ENCODE results near the gene ANKH.

Gene ANKH

DNA sequence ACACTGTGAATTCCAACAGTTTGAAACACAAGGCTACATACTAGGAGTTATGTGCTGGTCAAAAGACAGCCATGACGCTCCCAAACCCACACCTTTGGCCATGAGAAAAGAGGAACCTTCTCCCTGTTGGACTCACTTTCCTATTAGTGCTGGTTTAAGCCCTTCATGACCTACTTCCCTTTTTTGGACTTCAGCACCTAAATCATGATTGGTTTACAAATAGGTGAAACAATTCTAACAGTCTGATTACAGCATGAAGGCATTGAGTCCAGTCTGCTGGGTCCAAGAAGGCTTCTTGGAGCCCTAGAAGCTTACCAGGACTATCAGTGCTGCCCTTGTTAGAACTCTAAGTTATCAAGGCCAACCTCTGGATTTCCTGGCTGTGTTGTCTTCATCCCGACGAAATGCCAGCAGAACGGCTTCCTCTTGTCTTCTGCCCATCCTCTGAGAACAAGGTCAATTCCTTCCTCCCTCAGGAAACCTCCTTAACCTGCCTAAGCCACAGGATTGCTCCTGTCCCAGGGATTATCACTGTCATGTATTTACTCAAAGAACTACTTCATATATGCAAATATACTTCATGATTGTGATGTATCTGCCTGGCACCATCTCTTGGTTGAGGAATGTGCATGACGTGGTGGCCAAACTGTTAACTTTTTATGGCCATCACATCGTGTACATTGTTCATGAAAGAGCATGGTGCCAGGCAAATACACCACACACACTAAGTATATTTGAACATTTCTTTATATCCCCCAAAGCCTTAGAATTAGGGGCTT lies 83.6 kb downstream of the ANKH start:
- no peak for DNase-seq

DNA sequence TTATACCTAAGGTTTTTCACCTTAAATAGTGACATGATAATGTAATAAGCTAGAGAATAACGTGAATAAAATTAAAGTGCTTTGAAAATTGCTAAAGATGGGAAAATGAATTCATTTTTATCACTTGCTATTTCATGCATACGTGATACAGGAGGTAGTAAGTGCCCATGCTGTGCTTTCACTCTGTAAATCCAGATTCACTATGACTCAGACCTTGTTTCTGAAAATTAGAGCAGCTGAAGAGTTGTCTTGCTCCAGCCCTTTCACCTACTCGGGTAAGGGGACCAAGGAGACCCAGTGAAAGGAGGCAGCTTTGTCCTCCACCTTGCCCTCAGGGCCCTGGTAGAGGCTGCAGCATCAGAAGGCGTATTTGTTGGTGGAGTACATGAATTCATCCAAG lies 87.9 kb downstream of the ANKH start:
- DNase-seq = no peak

- DNase-seq = no peak
Observed at GRCh38 chr5:14782591-14782990, 89.0 kb downstream of the ANKH start.

- DNase-seq = no peak
Observed at GRCh38 chr5:14781106-14781505, 90.5 kb downstream of the ANKH start.

- DNase-seq = no peak
Observed at GRCh38 chr5:14779975-14780374, 91.6 kb downstream of the ANKH start.

- DNase-seq = no peak
Observed at GRCh38 chr5:14778792-14779070, 92.8 kb downstream of the ANKH start.

DNA sequence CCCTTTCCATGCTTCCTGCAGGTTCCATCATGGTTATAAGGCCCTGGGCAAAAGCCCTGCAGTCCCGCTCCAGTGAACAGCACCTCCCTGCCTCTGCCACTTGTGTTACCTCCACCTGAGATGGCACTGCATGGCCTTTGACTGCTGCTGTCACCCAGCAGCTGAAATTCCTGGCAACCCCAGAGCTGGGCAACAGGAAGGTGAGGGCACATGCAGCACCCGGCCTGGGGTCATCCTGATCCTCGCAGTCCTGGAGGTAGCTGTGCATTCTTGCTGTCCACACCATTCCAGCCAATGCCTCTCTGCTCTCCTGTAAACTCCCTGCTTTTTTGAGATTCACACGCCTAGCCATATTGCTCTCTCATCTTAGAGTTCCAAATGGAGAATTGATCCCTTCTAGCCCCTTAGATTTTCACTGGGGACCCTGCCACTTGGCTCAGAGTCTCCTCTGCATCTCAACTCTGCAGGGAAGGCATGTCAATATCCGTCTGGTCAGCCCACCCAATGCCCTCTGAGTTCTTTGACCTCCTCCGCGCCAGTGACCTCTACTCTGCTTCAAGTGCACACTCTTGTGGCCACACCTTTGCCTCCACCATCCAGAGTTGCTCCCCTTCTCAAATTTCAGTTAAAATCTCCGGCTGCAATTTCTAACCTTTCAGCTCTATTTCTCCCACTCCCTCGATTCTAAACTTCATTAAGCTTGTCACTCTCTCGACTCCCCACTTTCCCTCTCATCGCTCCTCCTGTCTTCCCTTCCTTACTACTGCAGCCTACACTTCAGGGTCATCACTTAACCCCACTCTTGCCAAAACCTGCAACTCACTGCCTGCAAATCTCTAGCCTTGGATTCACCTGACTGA lies 93.4 kb downstream of the ANKH start:
- no peak for DNase-seq

- no peak for DNase-seq
Observed at GRCh38 chr5:14777187-14777586, 94.4 kb downstream of the ANKH start.

DNA sequence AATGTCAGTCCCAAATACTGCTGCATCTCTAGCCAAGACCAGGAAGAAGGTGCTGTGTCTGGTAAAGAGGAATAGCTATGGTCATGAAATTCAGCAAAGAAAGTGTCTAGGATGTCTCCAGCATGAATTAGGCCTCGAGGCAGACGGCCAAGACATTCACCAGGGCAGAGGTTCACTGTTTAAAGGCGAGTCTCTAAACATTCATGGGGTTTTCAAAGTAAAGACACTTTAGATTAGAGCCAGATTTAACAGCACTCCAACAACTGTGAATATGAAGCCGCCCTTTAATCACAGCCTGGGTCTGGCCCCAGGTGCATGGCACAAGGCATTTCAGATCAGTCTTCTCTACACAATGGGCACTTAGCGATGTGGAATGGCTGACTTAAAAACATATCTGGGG lies 95.0 kb downstream of the ANKH start:
- no peak for DNase-seq

GRCh38 chr5:14775857-14776256 lies 95.7 kb downstream of the ANKH start:
- no peak for DNase-seq

DNA sequence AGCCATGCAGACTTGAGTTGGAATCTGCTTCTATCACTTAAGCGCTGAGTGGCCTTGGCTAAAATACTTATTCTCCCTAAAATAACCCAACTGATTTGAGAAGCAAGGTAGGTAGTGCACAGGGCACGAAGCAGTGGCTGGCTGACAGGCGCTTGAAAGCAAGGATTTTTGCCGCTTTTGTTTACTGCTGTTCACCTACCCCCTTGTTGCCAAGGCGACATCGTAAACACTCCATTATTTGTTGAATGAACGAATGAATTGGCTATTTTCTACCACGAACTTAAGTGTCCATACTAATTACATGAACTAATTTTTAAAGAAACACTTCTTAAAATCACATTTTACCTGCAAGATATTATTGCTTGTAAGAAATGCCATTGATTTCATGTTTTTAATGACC lies 98.0 kb downstream of the ANKH start:
- no peak for DNase-seq

DNA sequence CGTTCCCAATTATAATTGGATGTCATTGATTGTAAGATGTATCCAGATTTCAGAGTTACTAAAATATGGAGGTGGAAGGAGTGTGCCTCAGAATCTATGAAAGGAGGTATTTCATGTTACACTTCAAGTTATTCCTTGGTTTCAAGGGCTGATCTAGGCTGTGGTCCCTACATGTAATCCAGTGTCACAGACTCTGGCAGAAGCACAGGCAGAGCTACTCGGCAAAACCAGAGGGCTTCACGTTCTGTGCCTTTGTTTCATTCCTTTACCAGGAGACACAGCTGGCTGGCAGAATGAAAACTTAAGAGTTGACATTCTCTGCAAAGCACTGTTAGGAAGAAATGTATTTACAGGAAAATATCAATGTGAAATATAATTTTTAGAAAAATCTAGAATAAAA lies 99.6 kb downstream of the ANKH start:
- DNase-seq = no peak

- DNase-seq = no peak
Observed at GRCh38 chr5:14771189-14771588, 100.4 kb downstream of the ANKH start.

GRCh38 chr5:14768508-14769365 lies 102.8 kb downstream of the ANKH start:
- no peak for DNase-seq

DNA sequence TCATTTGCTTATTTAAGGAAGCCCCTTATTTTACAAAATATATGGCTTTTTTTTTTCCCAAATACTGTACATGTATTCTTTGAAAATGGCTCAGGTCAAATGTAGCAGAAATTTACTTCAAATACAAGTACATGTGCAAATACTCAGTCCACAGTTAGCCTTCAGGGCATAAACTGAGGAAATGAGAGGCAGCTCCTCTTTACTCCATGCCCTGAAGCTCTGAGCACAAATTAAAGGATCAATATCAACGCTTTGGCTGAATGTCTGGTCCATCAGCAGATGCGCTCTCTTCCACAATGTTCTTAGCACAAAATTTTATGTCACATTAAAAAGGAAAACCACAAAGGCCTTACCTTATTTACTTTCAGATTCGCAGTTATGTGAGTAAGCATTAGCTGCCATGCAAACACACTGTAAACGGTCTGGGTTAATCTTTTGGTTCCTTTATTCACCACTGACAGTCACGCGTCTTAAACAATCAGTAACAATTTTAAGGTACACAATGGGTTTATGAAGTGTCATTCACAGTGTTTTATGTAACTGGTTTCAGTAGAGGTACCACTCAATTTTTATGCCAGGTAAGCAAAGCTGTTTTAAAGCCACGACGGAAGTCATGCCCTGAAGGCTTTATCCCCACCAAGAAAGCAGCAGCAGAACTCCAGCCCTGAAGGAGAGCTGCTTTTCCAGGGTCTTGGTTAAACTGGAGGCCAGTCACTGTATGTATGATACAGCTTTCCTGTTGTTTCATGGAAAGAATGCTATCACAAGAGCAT lies 103.7 kb downstream of the ANKH start:
- DNase-seq = no peak

DNA sequence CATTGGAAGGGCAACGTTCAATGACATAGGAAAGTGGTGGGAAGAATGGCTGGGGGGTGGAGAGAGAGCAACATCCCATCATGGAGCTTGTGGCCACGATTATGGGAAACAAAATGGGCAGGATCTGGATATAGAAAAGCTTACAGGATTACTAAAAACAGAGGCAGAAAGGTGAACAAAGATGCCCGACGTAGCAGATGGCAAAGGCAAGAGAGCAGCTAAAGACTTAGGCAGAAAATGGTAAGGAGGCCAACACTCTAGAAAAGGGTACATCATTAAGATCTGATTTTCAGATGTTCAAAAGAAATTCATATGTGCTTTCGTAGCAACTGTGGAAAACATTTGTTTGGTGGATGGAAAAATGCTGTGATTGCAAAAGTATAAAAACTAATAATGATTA lies 104.5 kb downstream of the ANKH start:
- DNase-seq = no peak

- DNase-seq = no peak
Observed at GRCh38 chr5:14766584-14766983, 105.0 kb downstream of the ANKH start.

DNA sequence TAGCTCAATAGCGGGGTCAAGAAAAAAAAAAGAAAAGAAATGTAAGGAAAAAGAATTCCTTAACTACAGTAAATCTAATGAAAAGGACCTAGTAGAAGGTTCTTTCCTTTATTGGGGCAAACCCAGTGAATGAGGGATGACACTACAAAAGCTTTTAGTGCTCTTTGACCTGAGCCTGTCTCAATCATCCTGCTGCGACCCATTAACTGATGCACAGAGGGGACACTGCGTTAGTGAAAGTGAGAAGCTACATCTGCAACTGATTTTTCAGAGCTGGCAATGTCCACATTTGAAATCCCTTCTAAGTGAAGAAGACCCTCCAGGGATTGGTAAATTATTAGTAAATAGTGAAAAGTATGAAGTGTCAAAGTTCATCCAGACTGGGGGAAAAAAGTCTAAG lies 106.0 kb downstream of the ANKH start:
- DNase-seq = no peak

DNA sequence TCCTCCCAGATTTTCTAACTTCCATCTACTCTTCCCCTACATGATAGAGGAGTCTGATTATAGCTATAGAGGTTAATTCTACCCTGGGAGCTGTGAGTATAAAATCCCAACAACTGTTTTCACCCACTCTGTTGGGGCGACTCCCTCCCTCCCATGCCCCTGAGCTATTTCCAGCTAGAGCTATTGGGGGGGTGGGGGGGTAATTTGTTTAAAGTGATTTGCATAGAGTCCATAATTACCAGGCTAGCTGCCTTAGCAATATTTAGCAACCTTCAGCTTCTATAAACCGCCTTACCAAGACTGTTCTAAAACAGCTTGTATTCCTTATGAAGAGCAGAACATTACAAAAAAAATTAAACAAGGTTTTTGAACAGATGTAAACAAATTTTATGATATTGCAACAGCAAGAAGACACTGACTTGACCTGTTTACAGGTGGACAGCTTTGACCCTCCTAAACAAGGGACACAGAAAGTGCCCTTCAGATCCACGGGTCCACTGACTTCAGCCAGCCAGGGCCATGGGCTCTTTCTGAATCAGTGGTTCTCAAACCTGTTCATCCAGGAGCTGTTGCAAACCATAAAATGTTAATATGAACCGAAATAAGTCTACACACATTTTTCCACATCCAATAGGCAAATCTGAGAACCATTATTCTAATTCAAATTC lies 108.9 kb downstream of the ANKH start:
- DNase-seq = no peak

GRCh38 chr5:14760548-14761002 lies 111.0 kb downstream of the ANKH start:
- DNase-seq = no peak

GRCh38 chr5:14759744-14760547 lies 111.6 kb downstream of the ANKH start:
- DNase-seq = no peak

Data from effector CD4-positive, alpha-beta T cell (primary cell).